ENCODE data around the gene MPZL3. TPM values are rescaled to one million over a fixed set of nuclear protein-coding genes. Genes with fewer than 3 reads are reported as not detected.

MPZL3 gene
- total RNA-seq, 1 experiment from 2014 or later = 8.7 TPM

DNA sequence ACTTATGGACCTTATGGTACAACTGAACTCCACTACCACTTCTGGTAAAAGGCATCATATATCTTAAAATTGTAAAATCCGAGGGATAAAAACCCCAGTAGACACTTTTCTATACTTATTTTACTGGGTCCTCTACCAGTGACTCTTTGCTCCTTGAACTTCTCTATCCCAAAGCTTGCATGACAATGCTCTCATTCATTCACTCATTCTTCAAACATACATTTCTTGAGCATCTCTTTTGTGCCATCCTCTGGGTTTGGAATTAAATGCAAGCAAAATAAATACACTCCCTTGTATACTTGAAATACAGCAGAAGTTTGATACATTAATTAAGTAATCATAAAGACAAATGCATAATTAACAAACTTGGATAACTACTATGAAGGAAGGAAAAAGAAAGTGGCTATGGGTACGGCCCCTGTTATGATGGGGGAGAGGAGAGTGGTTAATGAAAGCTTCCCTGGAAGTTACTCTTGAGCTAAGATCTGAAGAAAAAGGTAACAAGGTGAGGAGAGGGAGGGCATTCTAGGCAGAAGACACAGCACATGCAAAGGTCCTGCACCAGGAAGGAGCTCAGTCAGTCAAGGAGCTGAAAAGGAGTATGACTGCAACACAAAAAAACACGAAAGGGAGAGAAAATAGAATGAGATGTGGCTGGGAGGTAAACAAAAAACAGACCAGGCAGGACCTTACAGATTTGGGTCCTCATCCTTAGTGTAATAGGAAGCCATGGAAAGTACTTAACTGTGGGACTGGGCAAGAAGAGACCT, 8.0 kb downstream of the MPZL3 start (continued):
- no peak for TF ChIP-seq REST (IDR thresholded peaks at IDR 0.05; ENCODE audit: low read depth)
- no peak for TF ChIP-seq CTCF (IDR thresholded peaks at IDR 0.05 in 2 of 3, conservative IDR thresholded peaks at IDR 0.05 in 1 of 3; ENCODE audit: borderline replicate concordance in 1 of 3, insufficient read depth in 1 of 3, low read depth in 2 of 3, low read length in 2 of 3)
- TF ChIP-seq POLR2A (IDR thresholded peaks at IDR 0.05; ENCODE audit: borderline replicate concordance, extremely low read depth, insufficient read depth, insufficient read length) = no peak
- no peak for TF ChIP-seq FOSL1 (IDR thresholded peaks at IDR 0.05; ENCODE audit: low read depth)
- no peak for TF ChIP-seq CBX3 (IDR thresholded peaks at IDR 0.05; ENCODE audit: low read depth)
- no peak for TF ChIP-seq ZNF274 (IDR thresholded peaks at IDR 0.05; ENCODE audit: low read depth, low read length)
- no peak for TF ChIP-seq EZH2phosphoT487 (IDR thresholded peaks at IDR 0.05; ENCODE audit: borderline replicate concordance)
- TF ChIP-seq CEBPB (IDR thresholded peaks at IDR 0.05; ENCODE audit: low read depth) = no peak
